Natural killer cell (primary cell): ENCODE data around the gene KRTAP10-8. TPM values are rescaled to one million over a fixed set of nuclear protein-coding genes. Genes with fewer than 3 reads are reported as not detected.

Experiments used
- ATAC-seq, 3 donors: fragments of 150-1000 bp in 2 of 3; fragments of 200-7000 bp in 1 of 3; cut with Tn5 transposase; 1 replicate in 1 of 3; 2 replicates in 2 of 3; pipeline ENCODE4 v1.10.0; 2021; ENCODE audit warnings: mild to moderate bottlenecking in 2 of 3, moderate library complexity in 2 of 3
- DNase-seq, 2 donors: peaks; one replicate each; pipeline versions ENCODE4 v3.0.0 to v3.0.0-alpha.2; 2013 to 2021; ENCODE audit warnings: mixed read lengths in 1 of 2
- H3K27ac ChIP-seq: one replicate; pipeline ENCODE4 v1.5.1; 2013; ENCODE audit warnings: mild to moderate bottlenecking, low read length
- H3K27me3 ChIP-seq: one replicate; pipeline ENCODE4 v1.6.1; 2013; ENCODE audit warnings: low read length; ENCODE audit not compliant: control insufficient read depth, insufficient read depth
- H3K36me3 ChIP-seq: one replicate; pipeline ENCODE4 v1.6.1; 2013; ENCODE audit warnings: low read length; ENCODE audit not compliant: control insufficient read depth, insufficient read depth
- H3K4me1 ChIP-seq: one replicate; pipeline ENCODE4 v1.6.1; 2013; ENCODE audit warnings: low read length; ENCODE audit not compliant: control insufficient read depth, insufficient read depth
- H3K4me3 ChIP-seq: one replicate; pipeline ENCODE4 v1.5.1; 2013; ENCODE audit warnings: low read length
- H3K9me3 ChIP-seq: one replicate; pipeline ENCODE4 v1.6.1; 2013; ENCODE audit warnings: low read length; ENCODE audit not compliant: control insufficient read depth, insufficient read depth
- H3K27ac Mint-ChIP-seq, 2 donors: one replicate each; pipeline ENCODE4 v1.8.0; 2022; ENCODE audit warnings: mild to moderate bottlenecking in 2 of 2, mixed read lengths in 2 of 2, moderate library complexity in 1 of 2
- H3K27me3 Mint-ChIP-seq, 2 donors: one replicate each; pipeline ENCODE4 v1.8.0; 2022; ENCODE audit warnings: low read depth in 2 of 2, mixed read lengths in 2 of 2
- H3K36me3 Mint-ChIP-seq: one replicate; pipeline ENCODE4 v1.8.0; 2022; ENCODE audit warnings: mixed read lengths
- H3K4me1 Mint-ChIP-seq, 2 donors: one replicate each; pipeline ENCODE4 v1.8.0; 2022; ENCODE audit warnings: mixed read lengths in 2 of 2
- H3K4me3 Mint-ChIP-seq: one replicate; pipeline ENCODE4 v1.8.0; 2022; ENCODE audit warnings: mild to moderate bottlenecking, moderate library complexity, mixed read lengths
- H3K9me3 Mint-ChIP-seq, 2 donors: one replicate each; pipeline ENCODE4 v1.8.0; 2022; ENCODE audit warnings: mixed read lengths in 2 of 2
- CTCF ChIP-seq: fragments of 200-600 bp; IDR thresholded peaks from one replicate; pipeline ENCODE4 v1.8.0; 2022; ENCODE audit warnings: antibody characterized with exemption
- WGBS: methylation state at CpG from one replicate; pipeline ENCODE4 v1.1.7; 2013; ENCODE audit warnings: missing lambda C conversion rate; ENCODE audit not compliant: insufficient coverage; 5-methylcytosine and 5-hydroxymethylcytosine counted together
- intact Hi-C: fragments of 100-400 bp; cut with micrococcal nuclease; formaldehyde crosslinking; loops from one replicate; pipeline ENCODE4 v1.14.2; 2022
- total RNA-seq, 4 donors: library from RNA; stranded (reverse); fragments of 120-200 nt in 1 of 4; gene quantifications; one replicate each; pipeline versions ENCODE4 v1.2.3 to v1.2.4, GENCODE V29; 2013 to 2022

KRTAP10-8 gene
- total RNA-seq, 3 donors from 2014 or later (not counting 1 experiment from before 2014, with no cell fraction given): not detected

- TF ChIP-seq CTCF: no peak
- H3K27me3 ChIP-seq: no peaks in the 10 kb centered on the region
- no peaks in the 10 kb centered on the region for H3K36me3 Mint-ChIP-seq
- peak in 1 of 3 donors; percentile 8 for ATAC-seq
- DNase-seq: no peak
- H3K4me3 ChIP-seq: no peak overlapping the region
- H3K4me1 Mint-ChIP-seq: peaks cover 16 to 21% of the 10 kb centered on the region in 2 donors
- intact Hi-C loops: no loop called here
- no peaks in the 10 kb centered on the region for H3K9me3 Mint-ChIP-seq
- 87% methylated on average over 20 of the region's 20 CpGs for WGBS
- no peaks in the 10 kb centered on the region for H3K36me3 ChIP-seq
- peaks cover 25% of the 10 kb centered on the region for H3K4me1 ChIP-seq
- H3K27ac Mint-ChIP-seq: peak overlapping the region in 1 of 2 donors; percentile 24
- peaks cover 1% of the 10 kb centered on the region for H3K9me3 ChIP-seq
- H3K4me3 Mint-ChIP-seq: no peak overlapping the region
- H3K27ac ChIP-seq: no peak overlapping the region
- H3K27me3 Mint-ChIP-seq: peaks cover 0 to 3% of the 10 kb centered on the region in 2 donors
Measured at GRCh38 chr21:44650265-44650972, 38.5 kb downstream of the KRTAP10-8 start.

- H3K36me3 ChIP-seq: no peaks in the 10 kb centered on the region
- H3K4me1 Mint-ChIP-seq: peaks cover 17 to 24% of the 10 kb centered on the region in 2 donors
- peaks cover 0 to 3% of the 10 kb centered on the region in 2 donors for H3K27me3 Mint-ChIP-seq
- peak overlapping the region in 1 of 2 donors; percentile 24 for H3K27ac Mint-ChIP-seq
- H3K9me3 Mint-ChIP-seq: peaks cover 0 to under 1% of the 10 kb centered on the region in 2 donors
- no peaks in the 10 kb centered on the region for H3K27me3 ChIP-seq
- no peak overlapping the region for H3K4me3 ChIP-seq
- intact Hi-C loops: no loop called here
- H3K27ac ChIP-seq: no peak overlapping the region
- no peak for TF ChIP-seq CTCF
- ATAC-seq: no peak
- H3K4me3 Mint-ChIP-seq: no peak overlapping the region
- peaks cover 3% of the 10 kb centered on the region for H3K36me3 Mint-ChIP-seq
- DNase-seq: no peak
- 85% methylated on average over 12 of the region's 12 CpGs for WGBS
- H3K4me1 ChIP-seq: peaks cover 32% of the 10 kb centered on the region
- peaks cover 7% of the 10 kb centered on the region for H3K9me3 ChIP-seq
Measured at GRCh38 chr21:44650973-44651675, 39.2 kb downstream of the KRTAP10-8 start.

GRCh38 chr21:44653123-44653522, 41.2 kb downstream of the KRTAP10-8 start:
- no peaks in the 10 kb centered on the region for H3K36me3 ChIP-seq
- H3K4me1 Mint-ChIP-seq: peaks cover 35 to 37% of the 10 kb centered on the region in 2 donors
- H3K27ac ChIP-seq: no peak overlapping the region

More at GRCh38 chr21:44653123-44653522, 41.2 kb downstream of the KRTAP10-8 start:
- TF ChIP-seq CTCF: no peak
- intact Hi-C loops: no loop called here
- 84% methylated on average over 14 of the region's 14 CpGs for whole genome bisulfite sequencing
- Histone ChIP-seq H3K27me3 (no peaks in the 10 kb centered on the region), H3K9me3 (peaks cover 13% of the 10 kb centered on the region), H3K4me3 (no peak overlapping the region), H3K4me1 (peaks cover 46% of the 10 kb centered on the region)
- Mint-ChIP-seq H3K27me3 (no peaks in the 10 kb centered on the region), H3K4me3 (no peak overlapping the region), H3K27ac (no peak overlapping the region), H3K9me3 (peaks cover 2 to 10% of the 10 kb centered on the region in 2 donors), H3K36me3 (peaks cover 18% of the 10 kb centered on the region)
- ATAC-seq (no peak), DNase-seq (peak in 1 of 2 donors; percentile 28)
